Activated CD8-positive, alpha-beta memory T cell treated with anti-CD3 and anti-CD28 coated beads, Interleukin-2, amount 50 U/mL, for 48 hours (primary cell): Measurements from ENCODE around the gene TSKS.
A peak's percentile ranks its signal among the peaks of the same experiment; 100 is the strongest.

ENCODE experiments used
- DNase-seq: peaks from one replicate; pipeline ENCODE4 v3.0.0-alpha.2; 2020

The TSKS gene

GRCh38 chr19:49710372-49710951 lies 52.6 kb downstream of the TSKS start:
- DNase-seq: no peak

GRCh38 chr19:49705919-49706318 lies 57.2 kb downstream of the TSKS start:
- no peak for DNase-seq

- no peak for DNase-seq
Observed at GRCh38 chr19:49704888-49705642, 58.0 kb downstream of the TSKS start.

GRCh38 chr19:49701271-49701786 lies 61.8 kb downstream of the TSKS start:
- DNase-seq: no peak

- no peak for DNase-seq
Observed at GRCh38 chr19:49700563-49700962, 62.5 kb downstream of the TSKS start.

- DNase-seq: no peak
Observed at GRCh38 chr19:49699364-49699763, 63.7 kb downstream of the TSKS start.

GRCh38 chr19:49696865-49697264 lies 66.2 kb downstream of the TSKS start:
- no peak for DNase-seq

- no peak for DNase-seq
Observed at GRCh38 chr19:49696115-49696514, 67.0 kb downstream of the TSKS start.

- DNase-seq: no peak
Observed at GRCh38 chr19:49692147-49692506, 71.0 kb downstream of the TSKS start.

- peak; percentile 76 for DNase-seq
Observed at GRCh38 chr19:49691243-49692146, 71.6 kb downstream of the TSKS start.

- peak; percentile 84 for DNase-seq
Observed at GRCh38 chr19:49690656-49691242, 72.4 kb downstream of the TSKS start, which contains the start of gene CPT1C. CPT1C (plus strand) TSS chr19:49691116; CDS start chr19:49692253, 1,137 bp downstream.

- no peak for DNase-seq
Observed at GRCh38 chr19:49690079-49690655, 72.9 kb downstream of the TSKS start.
